WTC11 (cell line): ENCODE measurements around the gene ODAD3. TPM values are rescaled to one million over a fixed set of nuclear protein-coding genes. Genes with fewer than 3 reads are reported as not detected.

ENCODE experiments used
- ATAC-seq: fragments of 200-7000 bp; cut with Tn5 transposase; 2 replicates; pipeline ENCODE4 v1.10.0; 2021; ENCODE audit warnings: mild to moderate bottlenecking, moderate library complexity
- CTCF ChIA-PET: fragments of 300-600 bp; sonication (Branson Sonifier 250); formaldehyde crosslinking; loops from one replicate; lab custom pipeline; 2021; ENCODE audit warnings: antibody characterized with exemption; lab: Charles Lee
- POLR2A ChIA-PET: fragments of 350-600 bp; sonication (Branson Sonifier 250); formaldehyde crosslinking; loops from one replicate; lab custom pipeline; 2021; ENCODE audit warnings: antibody characterized with exemption; lab: Charles Lee
- DNase-seq: peaks from one replicate; pipeline ENCODE4 v3.0.0; 2021; ENCODE audit warnings: low spot score
- H3K27ac Mint-ChIP-seq: 2 replicates; pipeline ENCODE4 v1.8.0; 2021; ENCODE audit warnings: mixed read lengths
- H3K27me3 Mint-ChIP-seq: 2 replicates; pipeline ENCODE4 v1.8.0; 2021; ENCODE audit warnings: low read depth, mild to moderate bottlenecking, moderate library complexity, mixed read lengths
- H3K36me3 Mint-ChIP-seq: 2 replicates; pipeline ENCODE4 v1.8.0; 2021; ENCODE audit warnings: mixed read lengths
- H3K4me1 Mint-ChIP-seq: 2 replicates; pipeline ENCODE4 v1.8.0; 2022; ENCODE audit warnings: mixed read lengths
- H3K4me3 Mint-ChIP-seq: 2 replicates; pipeline ENCODE4 v1.8.0; 2021; ENCODE audit warnings: mild to moderate bottlenecking, moderate library complexity, mixed read lengths
- H3K9me3 Mint-ChIP-seq: 2 replicates; pipeline ENCODE4 v1.8.0; 2021; ENCODE audit warnings: mixed read lengths
- ATF1 ChIP-seq: sonication (generic); formaldehyde crosslinking; IDR thresholded peaks from 2 replicates; pipeline ENCODE4 v1.8.1; 2023; ENCODE audit warnings: mild to moderate bottlenecking, moderate library complexity, missing genetic modification reagents
- CBFB ChIP-seq: sonication (generic); formaldehyde crosslinking; IDR thresholded peaks from 2 replicates; pipeline ENCODE4 v1.8.1; 2022; ENCODE audit warnings: mild to moderate bottlenecking, low read depth, missing genetic modification reagents
- CREB1 ChIP-seq: sonication (generic); formaldehyde crosslinking; IDR thresholded peaks from 2 replicates; pipeline ENCODE4 v1.8.0; 2023; ENCODE audit warnings: mild to moderate bottlenecking, missing genetic modification reagents
- E2F5 ChIP-seq: sonication (generic); formaldehyde crosslinking; IDR thresholded peaks from 2 replicates; pipeline ENCODE4 v1.8.1; 2022; ENCODE audit warnings: mild to moderate bottlenecking, moderate library complexity, missing genetic modification reagents
- ESRRA ChIP-seq: sonication (generic); formaldehyde crosslinking; IDR thresholded peaks from 2 replicates; pipeline ENCODE4 v1.8.1; 2022; ENCODE audit warnings: mild to moderate bottlenecking, missing genetic modification reagents, borderline replicate concordance
- FOXK1 ChIP-seq: sonication (generic); formaldehyde crosslinking; IDR thresholded peaks from 2 replicates; pipeline ENCODE4 v1.8.0; 2022; ENCODE audit warnings: mild to moderate bottlenecking, moderate library complexity, missing genetic modification reagents
- FOXP1 ChIP-seq: sonication (generic); formaldehyde crosslinking; IDR thresholded peaks from 2 replicates; pipeline ENCODE4 v1.8.0; 2022; ENCODE audit warnings: missing genetic modification reagents, mild to moderate bottlenecking, moderate library complexity, borderline replicate concordance
- GTF2I ChIP-seq: fragments of 250-450 bp; sonication (Bioruptor Pico); conservative IDR thresholded peaks from 2 replicates; pipeline ENCODE4 v1.4.0; 2021; ENCODE audit warnings: mild to moderate bottlenecking
- PREB ChIP-seq: sonication (generic); formaldehyde crosslinking; IDR thresholded peaks from 2 replicates; pipeline ENCODE4 v1.8.1; 2022; ENCODE audit warnings: mild to moderate bottlenecking, missing genetic modification reagents, moderate library complexity, borderline replicate concordance
- PRRX2 ChIP-seq: fragments of 250-450 bp; sonication (Bioruptor Pico); IDR thresholded peaks from 2 replicates; pipeline ENCODE4 v1.8.0; 2021; ENCODE audit warnings: mild to moderate bottlenecking
- RELA ChIP-seq: sonication (generic); formaldehyde crosslinking; IDR thresholded peaks from 2 replicates; pipeline ENCODE4 v1.8.1; 2022; ENCODE audit warnings: missing genetic modification reagents, mild to moderate bottlenecking, borderline replicate concordance
- SMAD3 ChIP-seq: sonication (generic); formaldehyde crosslinking; IDR thresholded peaks from 2 replicates; pipeline ENCODE4 v1.8.0; 2022; ENCODE audit warnings: missing genetic modification reagents, mild to moderate bottlenecking, borderline replicate concordance
- USF1 ChIP-seq: sonication (generic); formaldehyde crosslinking; IDR thresholded peaks from 2 replicates; pipeline ENCODE4 v1.8.0; 2022; ENCODE audit warnings: mild to moderate bottlenecking, missing genetic modification reagents
- ZMAT4 ChIP-seq: fragments of 250-450 bp; sonication (Bioruptor Pico); IDR thresholded peaks from 2 replicates; pipeline ENCODE4 v1.9.0; 2021; ENCODE audit warnings: mild to moderate bottlenecking
- ZNF232 ChIP-seq: sonication (generic); formaldehyde crosslinking; IDR thresholded peaks from 2 replicates; pipeline ENCODE4 v1.8.0; 2022; ENCODE audit warnings: mild to moderate bottlenecking, missing genetic modification reagents
- total RNA-seq: library from RNA; stranded (reverse); gene quantifications from 3 replicates; pipeline ENCODE4 v1.2.3, GENCODE V29; 2021
- TF ChIP-seq, protein P1 (sequence below): fragments of 250-450 bp; sonication (Bioruptor Pico); IDR thresholded peaks from 2 replicates; pipeline ENCODE4 v1.8.0; 2021; ENCODE audit warnings: mild to moderate bottlenecking
- TF ChIP-seq, protein P2 (sequence below): sonication (generic); formaldehyde crosslinking; IDR thresholded peaks from 2 replicates; pipeline ENCODE4 v1.8.0; 2023; ENCODE audit warnings: missing genetic modification reagents, mild to moderate bottlenecking, borderline replicate concordance

The ODAD3 gene
- total RNA-seq, 1 experiment from 2014 or later = 4.1 TPM

GRCh38 chr19:11437955-11438354 lies 3.0 kb upstream of the ODAD3 start:
- POLR2A ChIA-PET = no interaction called here
- peak overlapping the region; percentile 52 for H3K4me3 Mint-ChIP-seq

GRCh38 chr19:11435833-11436313 lies 952 bp upstream of the ODAD3 start:
- Mint-ChIP-seq H3K4me3 (peak overlapping the region; percentile 96), H3K9me3 (no peaks in the 10 kb centered on the region), H3K27me3 (no peaks in the 10 kb centered on the region)
- no peak for ATAC-seq
- TF ChIP-seq, protein P1, sequence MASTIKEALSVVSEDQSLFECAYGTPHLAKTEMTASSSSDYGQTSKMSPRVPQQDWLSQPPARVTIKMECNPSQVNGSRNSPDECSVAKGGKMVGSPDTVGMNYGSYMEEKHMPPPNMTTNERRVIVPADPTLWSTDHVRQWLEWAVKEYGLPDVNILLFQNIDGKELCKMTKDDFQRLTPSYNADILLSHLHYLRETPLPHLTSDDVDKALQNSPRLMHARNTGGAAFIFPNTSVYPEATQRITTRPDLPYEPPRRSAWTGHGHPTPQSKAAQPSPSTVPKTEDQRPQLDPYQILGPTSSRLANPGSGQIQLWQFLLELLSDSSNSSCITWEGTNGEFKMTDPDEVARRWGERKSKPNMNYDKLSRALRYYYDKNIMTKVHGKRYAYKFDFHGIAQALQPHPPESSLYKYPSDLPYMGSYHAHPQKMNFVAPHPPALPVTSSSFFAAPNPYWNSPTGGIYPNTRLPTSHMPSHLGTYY (CRISPR knock-in tag) = no peak
- TF ChIP-seq RELA (CRISPR knock-in tag) = 0 out of 2 replicates have a peak, but pooled peaks have one; percentile 42
- TF ChIP-seq FOXP1 (CRISPR knock-in tag) = 0 out of 2 replicates have a peak, but pooled peaks have one; percentile 7
- 0 out of 2 replicates have a peak, but pooled peaks have one; percentile 15 for TF ChIP-seq E2F5 (CRISPR knock-in tag)
- TF ChIP-seq, all 79 proteins: peak for 3
- no peak for DNase-seq
- H3K27ac Mint-ChIP-seq = peak overlapping the region; percentile 97
- H3K4me1 Mint-ChIP-seq = peaks cover 11% of the 10 kb centered on the region
- peaks cover 35% of the 10 kb centered on the region for H3K36me3 Mint-ChIP-seq
- ChIA-PET CTCF (interaction anchor here (0.6 to 4.9 kb wide), 29 partner anchors 8 to 624 kb away, joined by 3 to 111 read pairs (median 5); partner anchors contain the start of genes CCDC159, EPOR, RAB3D and RGL3), POLR2A (interaction anchor here (1.0 to 1.4 kb wide), 6 partner anchors 9 to 62 kb away, joined by 3 to 14 read pairs (median 6); partner anchors contain the start of genes EPOR, RGL3 and SWSAP1)

More at GRCh38 chr19:11437955-11438354, 3.0 kb upstream of the ODAD3 start:
- DNase-seq = no peak
- Mint-ChIP-seq H3K9me3 (no peaks in the 10 kb centered on the region), H3K27me3 (no peaks in the 10 kb centered on the region), H3K4me1 (peaks cover 11% of the 10 kb centered on the region), H3K27ac (no peak overlapping the region), H3K36me3 (peaks cover 49% of the 10 kb centered on the region)
- CTCF ChIA-PET = interaction anchor here (4.9 kb wide), 1 partner anchor 57 kb away, joined by 57 read pairs; no protein-coding TSS in a partner anchor
- no peak for TF ChIP-seq ZMAT4 (CRISPR knock-in tag)
- no peak for TF ChIP-seq PRRX2 (CRISPR knock-in tag)
- no peak for TF ChIP-seq CREB1 (CRISPR knock-in tag)
- TF ChIP-seq FOXK1 (CRISPR knock-in tag) = no peak
- TF ChIP-seq PREB (CRISPR knock-in tag) = no peak
- TF ChIP-seq, protein P2, sequence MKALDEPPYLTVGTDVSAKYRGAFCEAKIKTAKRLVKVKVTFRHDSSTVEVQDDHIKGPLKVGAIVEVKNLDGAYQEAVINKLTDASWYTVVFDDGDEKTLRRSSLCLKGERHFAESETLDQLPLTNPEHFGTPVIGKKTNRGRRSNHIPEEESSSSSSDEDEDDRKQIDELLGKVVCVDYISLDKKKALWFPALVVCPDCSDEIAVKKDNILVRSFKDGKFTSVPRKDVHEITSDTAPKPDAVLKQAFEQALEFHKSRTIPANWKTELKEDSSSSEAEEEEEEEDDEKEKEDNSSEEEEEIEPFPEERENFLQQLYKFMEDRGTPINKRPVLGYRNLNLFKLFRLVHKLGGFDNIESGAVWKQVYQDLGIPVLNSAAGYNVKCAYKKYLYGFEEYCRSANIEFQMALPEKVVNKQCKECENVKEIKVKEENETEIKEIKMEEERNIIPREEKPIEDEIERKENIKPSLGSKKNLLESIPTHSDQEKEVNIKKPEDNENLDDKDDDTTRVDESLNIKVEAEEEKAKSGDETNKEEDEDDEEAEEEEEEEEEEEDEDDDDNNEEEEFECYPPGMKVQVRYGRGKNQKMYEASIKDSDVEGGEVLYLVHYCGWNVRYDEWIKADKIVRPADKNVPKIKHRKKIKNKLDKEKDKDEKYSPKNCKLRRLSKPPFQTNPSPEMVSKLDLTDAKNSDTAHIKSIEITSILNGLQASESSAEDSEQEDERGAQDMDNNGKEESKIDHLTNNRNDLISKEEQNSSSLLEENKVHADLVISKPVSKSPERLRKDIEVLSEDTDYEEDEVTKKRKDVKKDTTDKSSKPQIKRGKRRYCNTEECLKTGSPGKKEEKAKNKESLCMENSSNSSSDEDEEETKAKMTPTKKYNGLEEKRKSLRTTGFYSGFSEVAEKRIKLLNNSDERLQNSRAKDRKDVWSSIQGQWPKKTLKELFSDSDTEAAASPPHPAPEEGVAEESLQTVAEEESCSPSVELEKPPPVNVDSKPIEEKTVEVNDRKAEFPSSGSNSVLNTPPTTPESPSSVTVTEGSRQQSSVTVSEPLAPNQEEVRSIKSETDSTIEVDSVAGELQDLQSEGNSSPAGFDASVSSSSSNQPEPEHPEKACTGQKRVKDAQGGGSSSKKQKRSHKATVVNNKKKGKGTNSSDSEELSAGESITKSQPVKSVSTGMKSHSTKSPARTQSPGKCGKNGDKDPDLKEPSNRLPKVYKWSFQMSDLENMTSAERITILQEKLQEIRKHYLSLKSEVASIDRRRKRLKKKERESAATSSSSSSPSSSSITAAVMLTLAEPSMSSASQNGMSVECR = no peak
- TF ChIP-seq GTF2I (CRISPR knock-in tag) = no peak
- TF ChIP-seq ESRRA (CRISPR knock-in tag) = no peak
- no peak for TF ChIP-seq USF1 (CRISPR knock-in tag)
- TF ChIP-seq CBFB (CRISPR knock-in tag) = no peak
- TF ChIP-seq RELA (CRISPR knock-in tag) = no peak
- no peak for TF ChIP-seq FOXP1 (CRISPR knock-in tag)
- no peak for TF ChIP-seq ZNF232
- no peak for TF ChIP-seq ATF1 (CRISPR knock-in tag)
- no peak for TF ChIP-seq SMAD3 (CRISPR knock-in tag)
- TF ChIP-seq, all 79 proteins: peak for 0
- ATAC-seq = no peak
